Measurements from ENCODE around the gene GALNT17.

Gene GALNT17

DNA sequence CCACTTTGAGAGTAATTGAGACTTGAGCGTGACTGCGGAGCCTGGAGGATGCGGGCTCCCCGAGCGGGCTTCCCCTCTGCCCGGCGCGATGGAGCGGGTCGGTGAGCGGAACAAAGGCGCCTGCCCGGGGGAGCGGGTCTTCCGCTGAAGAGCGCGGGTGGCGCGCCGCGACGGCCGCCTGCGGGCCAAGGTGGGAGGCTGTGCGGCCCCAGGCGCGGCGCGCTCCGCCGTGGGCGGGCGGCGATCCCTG lies at the start of gene GALNT17:
Gene GALNT17 (plus strand): TSS at position 18 of the 250 bp plus-strand sequence.
- DNase-seq, result no peak
- TF ChIP-seq POLR2A (IDR thresholded peaks at IDR 0.05; ENCODE audit: low read length) (no peak), GATA1 (IDR thresholded peaks at IDR 0.05; ENCODE audit: low read depth, low read length) (no peak)

DNA sequence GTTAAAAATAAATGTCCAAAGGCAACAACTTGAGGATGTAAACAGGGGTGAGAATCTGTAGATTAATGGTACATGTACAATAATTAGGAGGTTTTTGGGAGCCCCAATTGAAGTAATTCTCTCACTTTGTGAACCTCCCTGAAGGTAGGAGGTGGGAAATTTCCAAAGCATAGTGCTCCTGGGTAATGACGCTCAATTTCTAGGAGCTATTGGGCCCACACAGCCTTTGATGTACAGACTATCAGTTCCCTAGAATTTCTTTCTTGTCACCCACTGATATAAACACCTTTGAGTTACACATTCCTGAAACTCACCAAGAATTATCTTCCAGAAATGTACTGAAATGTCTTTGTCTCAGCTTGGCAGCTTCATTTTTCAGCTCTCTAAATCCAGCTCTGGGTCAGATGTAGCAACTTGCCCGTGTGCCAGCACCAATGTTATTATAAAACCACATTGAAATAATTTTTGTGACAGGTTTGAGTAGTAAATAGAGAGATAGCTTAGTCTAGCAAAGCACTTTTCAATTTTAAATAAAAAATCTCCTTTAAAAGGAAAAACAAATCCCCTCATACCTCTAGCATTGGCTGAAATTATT lies 36.6 kb upstream of the GALNT17 start:
- DNase-seq, result no peak
- TF ChIP-seq POLR2A (IDR thresholded peaks at IDR 0.05; ENCODE audit: low read length), result no peak
- no peak for TF ChIP-seq GATA1 (IDR thresholded peaks at IDR 0.05; ENCODE audit: low read depth, low read length)

DNA sequence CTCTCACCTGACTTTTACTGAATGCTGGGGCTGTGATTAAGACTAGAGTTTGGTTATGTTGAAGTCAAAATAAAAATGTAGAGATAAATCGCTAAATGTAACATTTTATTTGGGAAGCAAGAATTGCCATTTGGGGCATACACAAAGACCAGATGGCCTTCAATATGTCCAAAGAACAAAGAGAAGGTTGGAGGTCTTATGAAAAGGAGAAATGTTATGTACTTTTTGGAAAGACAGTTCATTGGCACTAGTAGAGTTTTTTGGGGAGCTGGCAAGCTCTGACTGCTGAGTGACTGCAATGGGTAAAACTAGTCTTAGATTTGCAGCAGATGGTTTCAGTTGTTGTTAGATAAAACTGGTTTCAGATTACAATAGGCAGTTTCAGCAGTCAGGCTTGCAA lies 35.6 kb upstream of the GALNT17 start:
- DNase-seq, result no peak
- TF ChIP-seq GATA1 (IDR thresholded peaks at IDR 0.05; ENCODE audit: low read depth, low read length) (no peak), POLR2A (IDR thresholded peaks at IDR 0.05; ENCODE audit: low read length) (no peak)

DNA sequence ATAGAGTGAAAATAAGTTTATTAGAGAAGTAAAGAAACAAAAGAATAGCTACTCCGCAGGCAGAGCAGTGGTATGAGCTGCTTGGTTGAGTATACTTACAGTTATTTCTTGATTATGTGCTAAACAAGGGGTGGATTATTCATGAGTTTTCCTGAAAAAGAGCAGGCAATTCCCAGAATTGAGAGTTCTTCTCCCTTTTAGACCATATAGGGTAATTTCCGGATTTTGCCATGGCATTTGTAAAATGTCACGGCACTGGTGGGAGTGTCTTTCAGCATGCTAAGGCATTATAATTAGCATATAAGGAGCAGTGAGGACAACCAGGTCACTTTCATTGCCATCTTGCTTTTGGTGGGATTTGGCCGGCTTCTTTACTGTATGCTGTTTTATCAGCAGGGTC lies 25.7 kb upstream of the GALNT17 start:
- TF ChIP-seq GATA1 (IDR thresholded peaks at IDR 0.05; ENCODE audit: low read depth, low read length) (no peak), POLR2A (IDR thresholded peaks at IDR 0.05; ENCODE audit: low read length) (no peak)
- DNase-seq, result no peak

DNA sequence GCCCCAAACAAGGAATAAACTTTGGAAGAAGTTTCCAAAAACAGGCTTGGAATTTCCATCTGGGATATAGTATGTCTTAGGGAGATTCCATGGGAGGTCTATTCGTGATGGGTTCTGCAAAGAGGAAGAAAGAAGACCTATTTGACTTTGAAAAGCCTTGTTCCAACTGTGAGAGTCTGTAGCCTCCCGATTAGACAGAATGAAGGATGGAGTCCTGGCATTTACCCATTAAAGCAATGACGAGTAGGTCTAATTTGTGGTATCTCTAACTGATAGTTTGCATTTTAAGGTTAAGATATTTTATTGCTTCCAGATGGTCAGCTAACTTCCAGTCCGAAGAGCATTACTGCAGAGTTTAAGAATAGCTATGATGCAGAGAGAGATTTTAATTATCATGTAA lies 19.5 kb upstream of the GALNT17 start:
- no peak for DNase-seq

DNA sequence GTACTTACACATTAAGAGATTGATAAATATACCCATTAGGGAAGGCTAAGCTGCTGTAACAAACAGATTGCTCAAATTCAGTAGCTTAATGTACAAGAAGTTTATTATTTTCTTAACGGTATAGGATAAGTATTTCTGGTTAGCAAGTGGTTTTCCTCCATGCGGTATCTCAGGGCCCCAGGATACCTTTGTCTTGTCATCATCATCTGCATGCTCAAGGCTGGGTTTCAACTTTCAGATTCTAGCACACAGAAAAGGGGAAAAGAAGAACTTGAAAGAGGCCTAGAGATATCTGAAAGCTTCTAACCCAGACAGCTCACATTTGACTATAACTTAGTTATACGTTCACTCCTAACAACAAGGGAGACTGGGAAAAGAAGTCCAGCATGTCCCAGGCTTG lies 11.8 kb upstream of the GALNT17 start:
- TF ChIP-seq POLR2A (IDR thresholded peaks at IDR 0.05; ENCODE audit: low read length), result no peak
- TF ChIP-seq GATA1 (IDR thresholded peaks at IDR 0.05; ENCODE audit: low read depth, low read length), result no peak

More for the DNA sequence above, 19.5 kb upstream of the GALNT17 start:
- no peak for TF ChIP-seq POLR2A (IDR thresholded peaks at IDR 0.05; ENCODE audit: low read length)
- no peak for TF ChIP-seq GATA1 (IDR thresholded peaks at IDR 0.05; ENCODE audit: low read depth, low read length)

DNA sequence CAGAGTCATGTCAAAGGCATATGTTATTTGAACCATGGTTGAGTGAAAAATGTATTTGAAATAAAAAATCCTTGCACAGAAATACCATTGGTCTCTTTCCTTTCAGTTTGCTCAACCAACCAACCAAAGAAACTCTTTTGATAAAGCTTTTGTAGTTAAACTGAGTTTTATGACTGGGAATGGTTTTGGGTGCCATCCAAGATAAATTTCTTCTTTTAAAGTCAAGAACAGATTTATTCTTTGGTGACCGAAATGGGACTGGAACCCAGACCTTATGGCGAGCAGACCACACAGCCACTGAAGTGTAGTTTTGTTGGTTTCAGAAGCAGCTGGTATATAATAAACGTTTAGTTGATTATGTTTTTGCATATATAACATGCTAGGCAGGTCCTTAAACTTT lies 2.8 kb upstream of the GALNT17 start:
- TF ChIP-seq GATA1 (IDR thresholded peaks at IDR 0.05; ENCODE audit: low read depth, low read length) (no peak), POLR2A (IDR thresholded peaks at IDR 0.05; ENCODE audit: low read length) (no peak)
- DNase-seq, result no peak

More for the DNA sequence above, 11.8 kb upstream of the GALNT17 start:
- DNase-seq, result no peak

DNA sequence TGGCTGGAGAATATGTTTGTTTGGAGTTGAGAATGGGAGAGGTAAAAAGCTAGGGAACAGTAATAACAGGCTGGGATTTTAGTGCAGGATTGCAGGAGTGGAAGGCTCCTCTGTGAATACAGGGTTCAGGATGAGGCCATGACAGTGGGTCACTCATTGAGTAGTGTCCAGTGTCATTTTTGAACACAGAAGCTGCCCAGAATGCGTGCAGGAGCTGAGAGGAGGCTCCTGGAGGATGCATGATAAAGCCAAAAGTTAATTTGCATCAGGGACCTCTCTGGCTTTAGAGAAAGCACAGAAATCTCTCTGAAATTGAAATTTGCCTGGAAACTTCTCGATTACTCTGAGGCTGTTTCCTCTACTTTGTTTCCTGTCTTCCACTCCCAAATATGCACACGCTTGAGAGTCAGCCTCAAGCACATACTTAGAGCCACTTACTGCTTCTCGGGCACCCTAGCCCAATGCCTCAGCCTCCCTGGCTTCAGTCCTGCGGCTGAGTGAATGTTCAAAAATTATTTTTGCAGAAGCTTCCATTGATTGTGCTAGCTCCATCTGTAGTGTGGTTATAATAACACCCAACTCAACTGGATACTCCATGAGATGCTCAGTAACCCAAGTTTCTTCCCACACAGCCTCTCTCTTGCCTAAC lies 1.8 kb upstream of the GALNT17 start:
- DNase-seq, result no peak

DNA sequence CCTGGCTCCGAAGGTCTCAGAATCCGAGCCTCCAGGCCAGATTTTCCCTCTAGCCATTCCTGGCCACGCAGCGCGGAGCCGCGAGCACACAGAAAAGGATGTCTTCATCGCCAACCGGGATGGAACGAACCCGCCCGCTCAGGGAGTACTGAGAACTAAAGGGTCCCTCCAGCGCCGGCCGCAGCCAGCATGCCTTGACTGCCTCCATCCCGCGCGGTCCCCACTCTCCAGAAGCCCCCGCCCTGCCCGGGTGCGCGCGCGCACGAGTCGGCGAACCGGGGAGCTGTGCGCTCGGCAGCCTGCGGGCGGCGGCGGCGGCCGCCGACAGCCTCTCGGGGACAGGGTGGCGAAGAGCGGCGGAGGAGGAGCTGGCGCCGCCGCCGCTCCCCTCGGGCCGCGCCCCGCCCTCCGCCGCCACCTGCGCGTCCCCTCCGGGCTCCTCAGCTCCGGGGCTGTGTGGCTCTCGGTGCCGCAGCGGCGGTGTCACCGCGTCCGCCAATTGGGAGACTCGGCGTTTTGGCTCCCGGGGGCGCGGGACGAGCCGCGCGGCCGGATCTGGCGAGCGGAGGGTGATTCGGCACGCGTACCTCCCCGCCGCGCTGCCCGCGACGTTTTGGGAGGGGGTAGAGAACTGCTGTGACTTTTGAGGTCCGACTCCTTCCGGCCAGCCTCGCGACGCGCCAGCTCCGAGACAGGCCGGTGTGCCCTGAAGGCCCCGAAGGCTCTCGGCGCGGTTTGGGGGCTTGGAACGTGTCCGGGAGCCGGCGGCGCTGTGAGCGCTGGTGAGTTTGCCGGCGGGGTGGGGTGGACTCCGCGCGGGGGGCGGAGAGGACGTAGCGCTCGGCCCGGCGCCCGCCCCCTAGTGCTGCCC lies 453 bp upstream of the GALNT17 start:
- TF ChIP-seq GATA1 (IDR thresholded peaks at IDR 0.05; ENCODE audit: low read depth, low read length), result no peak
- TF ChIP-seq POLR2A (IDR thresholded peaks at IDR 0.05; ENCODE audit: low read length), result no peak
- DNase-seq, result peak in 1 of 2 experiments; percentile 1

More for the DNA sequence above, 1.8 kb upstream of the GALNT17 start:
- no peak for TF ChIP-seq GATA1 (IDR thresholded peaks at IDR 0.05; ENCODE audit: low read depth, low read length)
- TF ChIP-seq POLR2A (IDR thresholded peaks at IDR 0.05; ENCODE audit: low read length), result no peak

DNA sequence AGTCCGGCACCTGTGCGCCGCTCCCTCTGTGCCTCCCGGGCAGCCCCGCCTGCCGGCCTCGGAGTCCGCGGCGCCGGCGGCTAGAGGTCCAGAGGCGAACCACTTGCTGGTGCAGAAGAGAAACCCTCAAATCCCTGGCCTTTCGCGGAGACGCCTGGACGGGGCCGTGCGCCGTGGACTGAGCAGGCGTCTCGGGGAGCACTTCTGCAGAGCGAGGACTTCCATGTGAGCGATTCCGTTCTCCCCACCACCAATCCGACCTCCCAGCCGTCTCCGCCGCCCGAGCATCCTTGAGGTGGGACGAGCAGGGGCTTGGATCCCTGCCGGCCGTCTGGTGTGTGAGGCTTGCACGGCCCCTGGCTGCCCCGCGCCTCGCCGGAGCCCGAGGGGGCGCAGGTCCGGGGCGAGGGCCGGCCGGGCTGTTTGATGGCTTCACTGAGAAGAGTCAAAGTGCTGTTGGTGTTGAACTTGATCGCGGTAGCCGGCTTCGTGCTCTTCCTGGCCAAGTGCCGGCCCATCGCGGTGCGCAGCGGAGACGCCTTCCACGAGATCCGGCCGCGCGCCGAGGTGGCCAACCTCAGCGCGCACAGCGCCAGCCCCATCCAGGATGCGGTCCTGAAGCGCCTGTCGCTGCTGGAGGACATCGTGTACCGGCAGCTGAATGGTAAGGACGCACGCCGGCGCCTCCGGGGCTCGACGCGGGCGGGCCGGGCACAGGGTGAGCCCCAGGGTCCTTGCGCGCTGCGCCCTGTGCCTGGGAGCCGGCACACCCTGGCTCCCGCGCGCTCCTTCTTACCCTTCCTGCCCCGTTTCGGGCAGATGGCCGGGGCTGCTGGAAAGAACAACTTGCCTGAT lies 660 bp downstream of the GALNT17 start:
- DNase-seq, result peak in 1 of 2 experiments; percentile 5
- TF ChIP-seq GATA1 (IDR thresholded peaks at IDR 0.05; ENCODE audit: low read depth, low read length) (no peak), POLR2A (IDR thresholded peaks at IDR 0.05; ENCODE audit: low read length) (no peak)

DNA sequence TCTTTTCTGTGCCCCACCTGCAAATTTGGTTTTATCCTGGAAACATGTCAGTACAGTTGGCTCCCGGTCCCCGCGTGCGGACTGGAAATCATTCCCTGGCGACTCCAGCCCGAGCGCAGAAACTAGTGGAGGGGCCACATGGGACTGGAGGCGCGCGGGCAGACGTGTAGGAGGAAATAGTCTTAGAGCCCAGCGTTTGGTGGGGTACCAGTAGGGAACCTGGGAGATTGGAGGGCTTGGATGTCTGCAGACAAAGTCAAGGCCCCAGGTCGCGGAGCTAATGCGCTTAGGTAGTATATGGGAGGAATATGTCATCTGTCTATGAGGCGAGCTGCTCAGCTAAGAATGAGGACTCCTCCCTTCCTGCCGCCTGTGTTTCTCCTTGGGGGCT lies 1.3 kb downstream of the GALNT17 start:
- TF ChIP-seq POLR2A (IDR thresholded peaks at IDR 0.05; ENCODE audit: low read length) (no peak), GATA1 (IDR thresholded peaks at IDR 0.05; ENCODE audit: low read depth, low read length) (no peak)
- DNase-seq, result no peak

DNA sequence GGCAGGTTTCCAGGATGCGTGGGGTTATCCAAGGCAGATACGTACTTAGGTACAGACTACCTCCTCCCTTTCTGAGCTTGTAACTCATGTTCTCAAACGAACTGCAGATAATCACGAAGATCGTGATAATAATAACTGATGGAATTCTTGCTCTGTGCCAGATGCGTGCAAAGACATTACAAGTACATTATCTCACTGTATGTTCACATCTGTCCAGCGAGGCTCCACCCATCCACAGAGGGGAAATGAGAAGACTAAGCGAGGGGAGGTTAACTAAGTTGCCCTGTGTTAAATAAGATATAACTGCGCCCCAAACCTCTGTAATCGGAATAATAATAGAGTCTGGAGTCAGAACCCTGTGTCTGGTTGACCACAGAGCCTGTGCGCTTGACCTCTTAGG lies 1.9 kb downstream of the GALNT17 start:
- TF ChIP-seq POLR2A (IDR thresholded peaks at IDR 0.05; ENCODE audit: low read length) (no peak), GATA1 (IDR thresholded peaks at IDR 0.05; ENCODE audit: low read depth, low read length) (no peak)
- no peak for DNase-seq

DNA sequence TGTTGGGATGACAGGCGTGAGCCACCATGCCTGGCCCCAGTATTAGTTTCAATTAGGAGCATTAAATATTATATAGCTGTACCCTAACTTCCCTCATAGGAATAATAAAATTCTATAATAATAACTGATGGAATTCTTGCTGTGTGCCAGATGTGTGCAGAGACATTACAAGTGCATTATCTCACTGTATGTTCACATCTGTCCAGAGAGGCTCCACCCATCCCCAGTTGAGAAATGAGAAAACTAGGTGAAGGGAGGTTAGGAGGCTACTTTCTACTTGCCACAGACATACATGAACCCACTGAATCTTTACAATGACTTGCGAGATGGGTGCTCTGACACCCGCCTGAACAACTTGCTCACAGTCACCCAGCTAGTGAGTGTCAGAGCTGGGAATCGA lies 3.2 kb downstream of the GALNT17 start:
- TF ChIP-seq GATA1 (IDR thresholded peaks at IDR 0.05; ENCODE audit: low read depth, low read length) (no peak), POLR2A (IDR thresholded peaks at IDR 0.05; ENCODE audit: low read length) (no peak)
- DNase-seq, result no peak

DNA sequence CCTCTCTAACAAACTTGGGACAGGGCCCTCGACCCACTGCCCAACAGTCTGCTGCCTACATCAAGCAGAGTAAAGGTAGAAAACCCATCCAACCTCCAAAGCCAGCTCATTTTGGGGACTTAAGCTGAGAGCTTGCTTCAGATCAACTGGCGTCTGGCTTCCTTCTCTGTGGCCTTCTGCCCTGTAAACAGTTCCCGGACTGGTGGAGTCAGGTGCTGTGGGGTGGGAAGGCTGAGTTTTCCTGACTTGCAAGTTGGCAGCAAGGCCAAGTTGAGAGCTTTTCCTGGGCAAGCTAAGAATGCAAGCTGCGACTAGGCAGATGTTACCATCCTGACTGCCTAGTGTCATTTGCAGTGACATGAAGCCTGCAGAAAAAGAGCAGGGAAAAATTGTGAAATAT lies 3.7 kb downstream of the GALNT17 start:
- no peak for TF ChIP-seq GATA1 (IDR thresholded peaks at IDR 0.05; ENCODE audit: low read depth, low read length)
- TF ChIP-seq POLR2A (IDR thresholded peaks at IDR 0.05; ENCODE audit: low read length), result no peak
- no peak for DNase-seq

All from erythroblast (primary cell).